Activated CD4-positive, CD25-positive, alpha-beta regulatory T cell (primary cell): ENCODE data around the gene IL11.
"Not testable (repeated sequence)": the region's sequence is repeated elsewhere in the genome, so short reads cannot be mapped to it uniquely, and the experiment has no call there.

Source experiments
- DNase-seq, 4 experiments: peaks; one replicate each; lab custom pipeline; 2025; lab: John Stamatoyannopoulos, UW

Gene IL11

GRCh38 chr19:55350620-55351315 lies 19.5 kb downstream of the IL11 start:
- DNase-seq, result no peak

DNA sequence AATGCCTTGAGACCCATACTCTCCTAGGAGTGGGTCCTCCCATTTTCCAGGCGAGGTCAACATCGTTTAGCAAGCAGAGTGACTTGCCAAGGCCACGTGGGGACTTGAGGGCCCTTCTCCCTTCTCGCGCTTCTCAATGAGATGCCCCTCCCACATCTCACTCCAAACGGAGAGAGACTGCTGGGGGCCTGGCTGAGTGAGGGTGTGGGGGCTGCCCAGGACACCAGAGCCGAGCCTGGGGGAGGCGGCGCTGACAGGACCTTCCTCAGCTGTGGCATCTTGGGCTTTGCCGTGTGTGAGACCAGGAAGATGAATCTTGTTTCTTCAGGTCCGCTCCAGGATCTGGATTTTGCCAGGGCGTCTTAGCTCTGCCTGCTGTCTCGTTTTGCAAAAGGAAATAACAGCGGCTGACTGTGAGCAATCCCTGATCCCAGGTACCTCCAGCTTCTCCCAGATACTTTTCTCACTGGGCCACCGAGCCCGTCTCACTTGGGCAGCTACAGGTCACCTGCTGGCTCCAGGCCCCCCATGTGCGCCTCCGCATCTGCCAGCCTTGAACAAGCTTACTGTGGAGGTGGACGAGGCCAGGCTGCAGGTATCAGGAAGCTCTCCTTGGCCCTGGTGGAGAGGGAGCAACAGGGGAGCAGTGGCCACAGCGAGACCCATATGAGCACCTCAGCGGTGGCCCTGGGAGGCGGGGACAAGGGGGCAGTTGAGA lies 21.8 kb downstream of the IL11 start:
- DNase-seq, result no peak

DNA sequence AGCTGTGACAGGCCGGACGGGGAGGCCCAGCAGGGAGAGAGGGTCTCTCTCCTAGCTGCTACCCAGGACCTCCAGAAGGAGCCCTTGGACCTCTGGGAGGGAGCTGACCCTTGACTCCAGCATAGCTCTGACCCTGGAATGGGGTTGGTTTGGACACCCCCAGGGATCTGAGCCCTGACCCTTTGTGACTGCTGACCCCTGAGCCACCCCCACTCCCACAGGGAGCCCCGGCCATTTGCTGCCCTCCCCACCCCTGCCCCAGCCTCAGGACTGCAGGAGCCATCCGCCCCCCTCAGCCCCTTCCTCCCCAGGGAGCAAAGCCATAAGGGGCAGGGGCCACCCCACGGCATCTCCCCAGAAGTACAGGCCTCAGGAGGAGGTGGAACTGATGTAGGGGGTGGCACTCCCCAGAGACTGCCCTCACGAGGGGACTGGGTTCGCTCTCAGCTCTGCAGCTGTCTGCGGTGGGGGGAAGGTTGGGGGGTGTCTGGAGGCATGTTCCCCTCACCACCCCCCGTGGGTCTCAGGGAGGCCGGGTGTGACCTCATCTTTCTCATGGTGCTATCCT lies 22.7 kb downstream of the IL11 start:
- DNase-seq, result no peak

GRCh38 chr19:55346725-55347441 lies 23.4 kb downstream of the IL11 start:
- no peak for DNase-seq

DNA sequence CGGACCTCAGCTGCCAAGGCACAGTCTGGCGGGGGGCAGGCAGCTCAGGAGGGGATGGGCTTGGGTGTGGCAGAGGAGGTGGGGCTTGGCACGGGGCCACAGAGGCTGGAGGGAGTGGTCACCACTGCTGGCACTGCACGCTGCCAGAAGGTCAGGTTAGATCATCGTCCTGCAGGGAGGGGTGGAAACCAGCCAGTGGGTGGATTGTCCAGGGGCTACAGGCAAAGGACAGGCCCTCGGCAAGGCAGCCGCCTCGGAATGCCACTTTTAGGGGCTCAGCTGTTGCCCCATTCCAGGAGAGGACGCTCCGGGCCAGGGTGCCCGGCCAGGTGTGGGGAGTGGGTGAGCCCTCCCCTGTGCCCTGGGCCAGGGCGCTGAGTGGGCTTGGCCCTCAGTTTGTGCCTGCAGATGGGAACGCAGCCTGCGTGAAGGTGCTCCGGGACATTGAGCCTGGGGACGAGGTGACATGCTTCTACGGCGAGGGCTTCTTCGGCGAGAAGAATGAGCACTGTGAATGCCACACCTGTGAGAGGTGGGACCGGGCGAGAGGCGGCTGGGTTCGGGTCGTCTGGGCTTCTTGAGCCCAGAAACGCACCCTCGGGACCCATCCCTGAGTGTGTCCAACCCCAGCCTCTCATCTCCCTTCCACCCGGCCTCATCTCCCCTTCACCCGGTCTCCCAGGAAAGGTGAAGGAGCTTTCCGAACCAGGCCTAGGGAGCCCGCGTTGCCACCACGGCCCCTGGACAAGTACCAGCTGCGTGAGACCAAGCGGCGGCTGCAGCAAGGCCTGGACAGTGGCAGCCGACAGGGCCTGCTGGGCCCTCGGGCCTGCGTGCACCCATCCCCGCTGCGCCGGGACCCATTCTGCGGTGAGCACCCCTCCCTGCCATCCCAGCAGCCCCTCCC lies 24.2 kb downstream of the IL11 start:
- no peak for DNase-seq

DNA sequence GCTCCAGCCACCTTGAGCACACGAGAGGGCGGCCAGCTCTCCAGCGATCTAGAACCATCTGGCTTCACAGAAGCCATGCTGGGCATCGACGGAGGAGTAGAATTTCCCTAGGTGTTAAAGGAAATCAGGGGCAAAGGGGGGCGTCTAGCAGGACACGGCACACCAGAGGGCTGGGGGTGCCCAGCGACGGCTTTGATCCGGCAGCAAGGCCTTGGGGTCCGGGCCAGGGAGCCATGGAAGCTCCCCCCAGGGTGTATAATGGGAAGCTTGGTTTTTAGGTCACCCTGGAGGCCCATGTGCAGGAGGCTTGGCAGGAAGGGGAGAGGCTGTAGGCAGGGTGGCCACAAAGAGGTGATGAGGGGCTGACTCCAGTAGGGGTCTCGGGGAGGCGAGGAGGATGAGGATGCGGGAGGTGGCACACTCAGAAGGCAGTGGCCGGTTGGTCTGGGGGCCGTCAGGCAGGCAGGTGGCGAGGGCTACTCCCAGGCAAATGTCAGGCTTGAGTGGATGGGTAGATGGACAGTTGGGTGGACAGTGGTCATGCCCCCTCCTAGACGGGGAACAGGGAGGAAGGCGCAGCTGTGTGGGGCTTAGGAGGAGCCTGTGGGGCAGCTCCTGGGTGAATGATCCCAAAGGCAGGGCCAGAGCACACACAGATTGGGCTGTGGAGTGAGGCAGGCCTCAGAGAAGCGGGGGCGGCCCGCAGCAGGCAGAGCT lies 25.0 kb downstream of the IL11 start:
- no peak for DNase-seq

GRCh38 chr19:55344444-55344843 lies 25.8 kb downstream of the IL11 start:
- DNase-seq, result no peak

DNA sequence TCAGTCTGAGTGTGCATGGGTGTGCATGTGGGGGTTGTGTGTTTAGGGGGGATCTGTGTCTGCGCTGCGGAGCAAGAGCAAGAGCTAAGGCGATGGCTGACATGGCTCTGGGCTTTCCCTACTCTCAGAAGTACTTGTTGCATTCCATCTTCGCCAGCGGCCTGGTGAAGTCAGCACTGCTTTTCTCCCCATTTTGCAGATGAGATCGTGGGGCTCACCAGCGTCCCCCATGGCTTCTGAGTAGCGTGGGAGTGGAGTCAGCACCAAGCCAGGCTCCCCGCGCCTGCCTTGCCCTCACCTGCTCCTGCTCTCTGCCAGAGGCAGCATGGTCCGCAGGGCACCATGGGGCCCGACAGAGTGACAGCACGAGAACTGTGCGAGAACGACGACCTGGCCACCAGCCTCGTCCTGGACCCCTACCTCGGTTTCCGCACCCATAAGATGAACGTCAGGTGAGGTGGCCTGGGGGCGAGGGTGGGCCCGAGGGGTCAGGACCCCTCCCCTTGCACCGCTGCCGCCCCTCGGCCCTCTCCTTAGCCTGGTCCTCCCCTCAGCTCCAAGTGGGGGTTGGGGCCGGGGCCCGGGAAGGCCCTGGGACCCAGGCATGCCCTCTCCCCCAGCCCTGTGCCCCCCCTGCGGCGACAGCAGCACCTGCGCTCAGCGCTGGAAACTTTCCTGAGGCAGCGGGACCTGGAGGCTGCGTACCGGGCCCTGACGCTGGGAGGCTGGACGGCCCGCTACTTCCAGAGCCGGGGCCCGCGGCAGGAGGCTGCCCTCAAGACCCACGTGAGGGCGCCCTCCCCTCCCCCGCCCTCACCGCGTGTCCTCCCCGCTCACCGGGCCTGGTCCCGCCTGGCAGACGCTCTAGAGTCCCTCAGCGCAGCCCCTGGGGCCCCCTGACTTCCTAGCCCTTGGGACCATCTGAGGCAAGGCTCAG lies 28.4 kb downstream of the IL11 start:
- DNase-seq, result no peak

DNA sequence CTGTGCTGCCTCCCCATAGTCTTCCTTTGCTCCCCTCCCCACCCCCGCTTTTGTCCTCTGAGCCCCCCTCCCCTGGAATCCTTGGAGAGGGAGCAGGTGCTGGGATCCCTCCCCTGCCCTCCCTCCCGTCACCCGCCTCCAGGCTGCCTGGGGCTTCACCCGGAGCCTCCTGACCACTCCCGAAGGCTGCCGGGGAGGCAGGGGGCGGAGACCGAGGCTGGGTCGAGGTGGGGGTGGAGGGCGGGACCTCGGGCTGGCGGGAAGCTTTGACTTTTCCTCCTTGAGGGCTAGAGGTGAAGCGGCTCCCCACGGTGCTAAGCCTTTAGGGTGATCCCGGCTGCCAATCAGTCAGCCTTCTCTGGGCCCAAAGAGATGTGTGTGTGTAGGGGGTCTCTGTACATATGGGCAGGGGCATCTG lies 29.1 kb downstream of the IL11 start:
- DNase-seq, result peak in 1 of 4 experiments; percentile 32

GRCh38 chr19:55340784-55341147 lies 29.5 kb downstream of the IL11 start:
- no peak for DNase-seq

GRCh38 chr19:55339889-55340783 lies 30.1 kb downstream of the IL11 start:
- DNase-seq, result peak in 1 of 4 experiments; percentile 24

GRCh38 chr19:55339105-55339888 lies 31.0 kb downstream of the IL11 start, which contains the start of gene KMT5C:
KMT5C (plus strand) TSS chr19:55339876; CDS start chr19:55341937, 2,061 bp downstream.
- DNase-seq, result peak; percentile 100

DNA sequence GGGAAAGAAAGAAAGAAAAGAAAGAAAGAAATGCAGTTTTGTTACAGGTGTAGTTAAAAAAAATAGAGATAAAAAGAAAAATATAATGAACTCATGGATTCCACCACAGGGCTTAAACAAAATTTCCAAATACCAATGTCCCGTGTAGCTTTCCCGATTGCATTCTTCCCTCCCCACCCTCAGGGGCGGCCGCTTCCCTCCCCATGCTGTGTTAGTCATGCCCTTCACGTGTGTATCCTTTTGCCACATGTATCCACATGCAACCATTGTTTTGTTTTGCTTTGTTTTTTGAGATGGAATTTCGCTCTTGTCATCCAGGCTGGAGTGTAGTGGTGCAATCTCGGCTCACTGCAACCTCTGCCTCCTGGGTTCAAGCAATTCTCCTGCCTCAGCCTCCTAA lies 34.2 kb downstream of the IL11 start:
- DNase-seq, result no peak

- DNase-seq, result no peak
Observed at GRCh38 chr19:55333870-55334269, 36.4 kb downstream of the IL11 start.

- DNase-seq, result not testable (repeated sequence)
Observed at GRCh38 chr19:55329791-55330190, 40.5 kb downstream of the IL11 start.

- not testable (repeated sequence) for DNase-seq
Observed at GRCh38 chr19:55328774-55329318, 41.4 kb downstream of the IL11 start.

GRCh38 chr19:55325172-55325571 lies 45.1 kb downstream of the IL11 start, which contains the start of gene TMEM150B:
TMEM150B (minus strand) TSS chr19:55325341; CDS start chr19:55321036, 4,305 bp downstream.
- DNase-seq, result no peak
